ENCODE results near the gene ATP10B.
"Not testable (repeated sequence)": the region's sequence is repeated elsewhere in the genome, so short reads cannot be mapped to it uniquely, and the experiment has no call there.

ATP10B gene

GRCh38 chr5:160812996-160813395 lies 39.0 kb downstream of the ATP10B start:
- DNase-seq (ENCODE audit: low spot score), result not testable (repeated sequence)

GRCh38 chr5:160805376-160805775 lies 46.6 kb downstream of the ATP10B start:
- no peak for DNase-seq (ENCODE audit: low spot score)

- no peak for DNase-seq (ENCODE audit: low spot score)
These were observed 49.4 kb downstream of the ATP10B start for GRCh38 chr5:160802592-160802991.

GRCh38 chr5:160800375-160801275 lies 51.4 kb downstream of the ATP10B start:
- no peak for DNase-seq (ENCODE audit: low spot score)

- no peak for DNase-seq (ENCODE audit: low spot score)
These were observed 52.8 kb downstream of the ATP10B start for GRCh38 chr5:160799184-160799583.

GRCh38 chr5:160797020-160797419 lies 55.0 kb downstream of the ATP10B start:
- DNase-seq (ENCODE audit: low spot score), result no peak

GRCh38 chr5:160793530-160793899 lies 58.5 kb downstream of the ATP10B start:
- DNase-seq (ENCODE audit: low spot score), result no peak

GRCh38 chr5:160792732-160793529 lies 59.1 kb downstream of the ATP10B start:
- DNase-seq (ENCODE audit: low spot score), result no peak

GRCh38 chr5:160792281-160792680 lies 59.7 kb downstream of the ATP10B start:
- DNase-seq (ENCODE audit: low spot score), result no peak

- DNase-seq (ENCODE audit: low spot score), result no peak
These were observed 62.7 kb downstream of the ATP10B start for GRCh38 chr5:160789219-160789859.

- DNase-seq (ENCODE audit: low spot score), result no peak
These were observed 63.8 kb downstream of the ATP10B start for GRCh38 chr5:160788102-160788660.

GRCh38 chr5:160787240-160787639 lies 64.8 kb downstream of the ATP10B start:
- peak; percentile 17 for DNase-seq (ENCODE audit: low spot score)

GRCh38 chr5:160774666-160775315 lies 77.2 kb downstream of the ATP10B start:
- DNase-seq (ENCODE audit: low spot score), result no peak

GRCh38 chr5:160773646-160774410 lies 78.2 kb downstream of the ATP10B start:
- DNase-seq (ENCODE audit: low spot score), result no peak

GRCh38 chr5:160772854-160773253 lies 79.2 kb downstream of the ATP10B start:
- DNase-seq (ENCODE audit: low spot score), result no peak

- DNase-seq (ENCODE audit: low spot score), result no peak
These were observed 81.3 kb downstream of the ATP10B start for GRCh38 chr5:160770718-160771117.

GRCh38 chr5:160769301-160769700 lies 82.7 kb downstream of the ATP10B start:
- no peak for DNase-seq (ENCODE audit: low spot score)

GRCh38 chr5:160767062-160767461 lies 84.9 kb downstream of the ATP10B start:
- no peak for DNase-seq (ENCODE audit: low spot score)

- no peak for DNase-seq (ENCODE audit: low spot score)
These were observed 92.0 kb downstream of the ATP10B start for GRCh38 chr5:160760008-160760407.

- DNase-seq (ENCODE audit: low spot score), result no peak
These were observed 94.8 kb downstream of the ATP10B start for GRCh38 chr5:160757194-160757593.
